ENCODE measurements around the gene SNX33. TPM values are rescaled to one million over a fixed set of nuclear protein-coding genes. Genes with fewer than 3 reads are reported as not detected.

Gene SNX33
- total and polyA plus RNA-seq, 2 of the 13 experiments (the other 11 are each of a cell fraction or from before 2014, with no cell fraction given), result 11.0 to 11.6 TPM

DNA sequence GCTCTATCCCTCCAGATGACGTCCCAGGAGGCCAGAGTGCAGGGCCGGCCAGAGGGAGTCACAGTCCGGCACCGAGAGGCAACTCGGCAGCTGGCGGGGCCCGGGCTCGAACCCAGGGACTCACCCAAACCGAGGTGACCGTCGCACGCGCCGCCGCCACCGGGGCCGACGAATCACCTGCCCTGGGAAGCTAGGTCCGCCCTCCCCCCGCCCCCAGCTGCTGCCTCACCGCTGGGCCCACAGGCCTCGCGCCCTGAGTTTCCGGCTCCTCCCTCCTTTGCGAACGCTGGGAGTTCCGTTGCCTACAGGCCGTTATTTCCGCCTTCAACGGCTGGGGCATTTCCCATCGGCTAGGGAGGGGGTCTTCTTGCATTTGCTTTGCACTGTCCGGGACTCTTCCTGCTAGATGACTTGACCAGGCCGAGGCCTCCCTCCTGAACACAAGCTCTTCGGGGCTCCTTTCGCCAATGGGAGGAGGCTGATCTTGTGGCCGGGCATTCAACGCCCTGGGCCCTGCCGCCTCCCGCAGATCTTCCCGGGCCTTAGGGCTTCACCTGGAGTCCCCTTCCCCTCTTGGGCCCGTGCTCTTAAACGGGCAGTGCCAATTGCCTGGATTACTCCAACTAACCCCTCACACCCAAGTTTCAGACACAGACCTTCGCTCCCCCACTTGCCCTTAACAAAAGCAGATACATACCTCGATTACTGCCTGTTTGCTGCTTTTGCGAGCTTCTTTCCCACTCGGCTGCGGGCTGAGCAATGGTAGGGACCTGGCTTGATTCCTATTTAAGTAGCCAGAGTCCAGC lies 22.0 kb upstream of the SNX33 start, which contains the start of gene SNUPN (continued):
- TF ChIP-seq, protein P1, sequence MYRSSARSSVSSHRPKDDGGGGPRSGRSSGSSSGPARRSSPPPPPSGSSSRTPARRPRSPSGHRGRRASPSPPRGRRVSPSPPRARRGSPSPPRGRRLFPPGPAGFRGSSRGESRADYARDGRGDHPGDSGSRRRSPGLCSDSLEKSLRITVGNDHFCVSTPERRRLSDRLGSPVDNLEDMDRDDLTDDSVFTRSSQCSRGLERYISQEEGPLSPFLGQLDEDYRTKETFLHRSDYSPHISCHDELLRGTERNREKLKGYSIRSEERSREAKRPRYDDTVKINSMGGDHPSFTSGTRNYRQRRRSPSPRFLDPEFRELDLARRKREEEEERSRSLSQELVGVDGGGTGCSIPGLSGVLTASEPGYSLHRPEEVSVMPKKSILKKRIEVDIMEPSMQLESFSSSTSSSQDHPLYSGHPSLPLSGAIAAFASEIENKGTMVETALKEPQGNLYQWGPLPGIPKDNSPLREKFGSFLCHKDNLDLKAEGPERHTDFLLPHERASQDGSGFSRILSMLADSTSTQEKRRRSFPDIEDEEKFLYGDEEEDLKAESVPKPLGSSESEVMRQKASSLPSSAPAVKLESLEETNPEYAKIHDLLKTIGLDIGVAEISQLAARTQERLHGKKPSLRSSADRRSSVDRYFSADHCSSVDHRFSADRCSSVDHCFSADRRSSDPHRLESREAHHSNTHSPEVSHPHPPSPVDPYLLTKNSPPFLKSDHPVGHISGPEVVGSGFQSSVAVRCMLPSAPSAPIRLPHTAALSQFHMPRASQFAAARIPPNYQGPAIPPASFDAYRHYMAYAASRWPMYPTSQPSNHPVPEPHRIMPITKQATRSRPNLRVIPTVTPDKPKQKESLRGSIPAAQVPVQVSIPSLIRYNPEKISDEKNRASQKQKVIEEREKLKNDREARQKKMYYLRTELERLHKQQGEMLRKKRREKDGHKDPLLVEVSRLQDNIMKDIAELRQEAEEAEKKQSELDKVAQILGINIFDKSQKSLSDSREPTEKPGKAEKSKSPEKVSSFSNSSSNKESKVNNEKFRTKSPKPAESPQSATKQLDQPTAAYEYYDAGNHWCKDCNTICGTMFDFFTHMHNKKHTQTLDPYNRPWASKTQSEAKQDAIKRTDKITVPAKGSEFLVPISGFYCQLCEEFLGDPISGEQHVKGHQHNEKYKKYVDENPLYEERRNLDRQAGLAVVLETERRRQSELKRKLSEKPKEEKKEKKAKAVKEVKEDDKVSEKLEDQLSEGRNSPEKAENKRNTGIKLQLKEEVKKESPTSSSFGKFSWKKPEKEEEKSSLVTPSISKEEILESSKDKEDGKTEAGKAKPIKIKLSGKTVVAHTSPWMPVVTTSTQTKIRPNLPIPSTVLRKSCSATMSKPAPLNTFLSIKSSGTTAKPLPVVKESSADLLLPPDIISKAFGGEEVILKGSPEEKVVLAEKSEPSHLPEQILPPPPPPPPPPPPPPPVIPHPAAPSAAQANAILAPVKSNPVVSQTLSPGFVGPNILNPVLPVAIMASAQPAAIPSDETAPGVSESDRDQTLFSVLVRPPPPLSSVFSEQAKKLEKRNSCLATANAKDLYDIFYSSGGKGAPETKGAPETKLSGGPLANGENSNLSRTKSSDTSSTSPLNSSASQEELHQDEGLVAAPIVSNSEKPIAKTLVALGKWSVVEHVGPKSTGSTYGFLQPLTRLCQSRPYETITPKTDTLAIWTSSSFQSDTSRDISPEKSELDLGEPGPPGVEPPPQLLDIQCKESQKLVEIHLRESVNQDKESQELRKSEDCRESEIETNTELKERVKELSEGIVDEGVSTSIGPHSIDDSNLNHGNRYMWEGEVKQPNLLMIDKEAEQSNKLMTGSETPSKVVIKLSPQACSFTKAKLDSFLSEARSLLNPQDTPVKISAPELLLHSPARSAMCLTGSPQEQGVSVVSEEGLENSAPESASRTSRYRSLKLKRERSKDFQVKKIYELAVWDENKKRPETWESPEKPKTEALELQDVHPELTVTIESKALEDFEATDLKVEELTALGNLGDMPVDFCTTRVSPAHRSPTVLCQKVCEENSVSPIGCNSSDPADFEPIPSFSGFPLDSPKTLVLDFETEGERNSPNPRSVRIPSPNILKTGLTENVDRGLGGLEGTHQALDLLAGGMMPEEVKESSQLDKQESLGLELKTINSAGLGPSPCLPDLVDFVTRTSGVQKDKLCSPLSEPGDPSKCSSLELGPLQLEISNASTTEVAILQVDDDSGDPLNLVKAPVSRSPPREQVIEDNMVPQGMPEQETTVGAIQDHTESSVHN (CRISPR knock-in tag; IDR thresholded peaks at IDR 0.05), result 0 out of 2 replicates have a peak, but pooled peaks have one; percentile 38
- TF ChIP-seq ZNF367 (CRISPR knock-in tag; IDR thresholded peaks at IDR 0.05; ENCODE audit: borderline replicate concordance), result no peak
- TF ChIP-seq ZBTB42 (CRISPR knock-in tag; IDR thresholded peaks at IDR 0.05), result no peak
- TF ChIP-seq, protein P2, sequence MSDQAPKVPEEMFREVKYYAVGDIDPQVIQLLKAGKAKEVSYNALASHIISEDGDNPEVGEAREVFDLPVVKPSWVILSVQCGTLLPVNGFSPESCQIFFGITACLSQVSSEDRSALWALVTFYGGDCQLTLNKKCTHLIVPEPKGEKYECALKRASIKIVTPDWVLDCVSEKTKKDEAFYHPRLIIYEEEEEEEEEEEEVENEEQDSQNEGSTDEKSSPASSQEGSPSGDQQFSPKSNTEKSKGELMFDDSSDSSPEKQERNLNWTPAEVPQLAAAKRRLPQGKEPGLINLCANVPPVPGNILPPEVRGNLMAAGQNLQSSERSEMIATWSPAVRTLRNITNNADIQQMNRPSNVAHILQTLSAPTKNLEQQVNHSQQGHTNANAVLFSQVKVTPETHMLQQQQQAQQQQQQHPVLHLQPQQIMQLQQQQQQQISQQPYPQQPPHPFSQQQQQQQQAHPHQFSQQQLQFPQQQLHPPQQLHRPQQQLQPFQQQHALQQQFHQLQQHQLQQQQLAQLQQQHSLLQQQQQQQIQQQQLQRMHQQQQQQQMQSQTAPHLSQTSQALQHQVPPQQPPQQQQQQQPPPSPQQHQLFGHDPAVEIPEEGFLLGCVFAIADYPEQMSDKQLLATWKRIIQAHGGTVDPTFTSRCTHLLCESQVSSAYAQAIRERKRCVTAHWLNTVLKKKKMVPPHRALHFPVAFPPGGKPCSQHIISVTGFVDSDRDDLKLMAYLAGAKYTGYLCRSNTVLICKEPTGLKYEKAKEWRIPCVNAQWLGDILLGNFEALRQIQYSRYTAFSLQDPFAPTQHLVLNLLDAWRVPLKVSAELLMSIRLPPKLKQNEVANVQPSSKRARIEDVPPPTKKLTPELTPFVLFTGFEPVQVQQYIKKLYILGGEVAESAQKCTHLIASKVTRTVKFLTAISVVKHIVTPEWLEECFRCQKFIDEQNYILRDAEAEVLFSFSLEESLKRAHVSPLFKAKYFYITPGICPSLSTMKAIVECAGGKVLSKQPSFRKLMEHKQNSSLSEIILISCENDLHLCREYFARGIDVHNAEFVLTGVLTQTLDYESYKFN (CRISPR knock-in tag; conservative IDR thresholded peaks at IDR 0.05), result peak; percentile 70
- TF ChIP-seq, protein P3, sequence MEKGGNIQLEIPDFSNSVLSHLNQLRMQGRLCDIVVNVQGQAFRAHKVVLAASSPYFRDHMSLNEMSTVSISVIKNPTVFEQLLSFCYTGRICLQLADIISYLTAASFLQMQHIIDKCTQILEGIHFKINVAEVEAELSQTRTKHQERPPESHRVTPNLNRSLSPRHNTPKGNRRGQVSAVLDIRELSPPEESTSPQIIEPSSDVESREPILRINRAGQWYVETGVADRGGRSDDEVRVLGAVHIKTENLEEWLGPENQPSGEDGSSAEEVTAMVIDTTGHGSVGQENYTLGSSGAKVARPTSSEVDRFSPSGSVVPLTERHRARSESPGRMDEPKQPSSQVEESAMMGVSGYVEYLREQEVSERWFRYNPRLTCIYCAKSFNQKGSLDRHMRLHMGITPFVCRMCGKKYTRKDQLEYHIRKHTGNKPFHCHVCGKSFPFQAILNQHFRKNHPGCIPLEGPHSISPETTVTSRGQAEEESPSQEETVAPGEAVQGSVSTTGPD (CRISPR knock-in tag; IDR thresholded peaks at IDR 0.05), result no peak
- TF ChIP-seq ZNF10 (CRISPR knock-in tag; IDR thresholded peaks at IDR 0.05; ENCODE audit: borderline replicate concordance, low read depth), result no peak
- TF ChIP-seq, protein P4, sequence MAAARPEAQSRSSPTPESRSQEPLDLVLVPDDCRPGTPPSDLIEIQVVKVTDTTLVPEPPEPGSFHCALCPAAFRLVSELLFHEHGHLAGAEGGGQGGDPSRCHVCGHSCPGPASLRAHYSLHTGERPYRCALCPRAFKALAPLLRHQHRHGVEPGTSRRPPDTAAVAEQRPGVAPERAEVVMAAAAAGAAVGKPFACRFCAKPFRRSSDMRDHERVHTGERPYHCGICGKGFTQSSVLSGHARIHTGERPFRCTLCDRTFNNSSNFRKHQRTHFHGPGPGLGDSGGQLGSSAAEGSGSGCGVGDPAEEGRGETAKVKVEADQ (CRISPR knock-in tag; IDR thresholded peaks at IDR 0.05; ENCODE audit: borderline replicate concordance), result no peak
- TF ChIP-seq SMARCC2 (IDR thresholded peaks at IDR 0.05), result no peak
- peak; percentile 72 for TF ChIP-seq RXRA (CRISPR knock-in tag; IDR thresholded peaks at IDR 0.05)
- peak; percentile 19; the same call in 1 of the 2 replicates for TF ChIP-seq BORCS8-MEF2B (CRISPR knock-in tag; IDR thresholded peaks at IDR 0.05)
- TF ChIP-seq PRMT3 (CRISPR knock-in tag; IDR thresholded peaks at IDR 0.05; ENCODE audit: borderline replicate concordance, low read depth), result no peak
